IPS-NIHi11 (cell line): ENCODE measurements around the gene ALX3.
"Not testable (repeated sequence)": the region's sequence is repeated elsewhere in the genome, so short reads cannot be mapped to it uniquely, and the experiment has no call there.

Source experiments
- DNase-seq: peaks from one replicate; pipeline ENCODE4 v3.0.0; 2012; ENCODE audit warnings: mixed read lengths, low spot score

The ALX3 gene

DNA sequence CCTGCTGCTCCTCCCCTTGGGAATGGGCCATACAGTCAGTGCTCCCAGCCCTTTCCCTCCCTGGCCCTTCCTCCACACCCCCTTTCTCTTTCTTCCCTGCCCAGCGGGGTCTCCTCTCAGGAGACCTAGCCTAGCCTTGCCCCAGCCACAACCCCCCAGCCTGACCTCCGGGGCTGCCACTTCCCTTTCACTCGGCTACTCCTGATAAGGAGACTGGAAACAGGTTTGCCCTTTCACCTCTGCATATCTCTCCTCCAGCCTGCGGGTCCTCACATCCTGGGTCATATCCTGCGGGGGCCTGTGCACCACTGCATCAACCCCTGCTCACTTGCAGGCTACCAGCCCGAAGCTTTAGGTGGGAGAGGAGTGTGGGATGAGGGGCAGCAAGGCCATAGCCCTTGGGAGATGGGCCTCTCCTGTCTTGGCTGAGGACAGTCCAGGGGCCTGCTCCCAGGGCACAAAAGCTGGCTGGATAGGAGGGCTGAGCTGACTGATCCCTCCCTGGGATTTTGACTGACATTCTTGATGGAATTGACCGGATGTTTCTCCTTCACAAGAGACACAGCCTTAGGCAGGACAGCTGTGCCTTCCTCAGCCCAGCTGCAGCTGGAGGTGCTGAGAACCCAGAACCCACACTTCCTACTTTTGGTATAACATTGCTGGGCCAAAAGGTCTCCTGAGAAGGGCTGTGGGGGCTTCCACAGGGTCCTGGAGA, 19.2 kb upstream of the ALX3 start:
- no peak for DNase-seq

DNA sequence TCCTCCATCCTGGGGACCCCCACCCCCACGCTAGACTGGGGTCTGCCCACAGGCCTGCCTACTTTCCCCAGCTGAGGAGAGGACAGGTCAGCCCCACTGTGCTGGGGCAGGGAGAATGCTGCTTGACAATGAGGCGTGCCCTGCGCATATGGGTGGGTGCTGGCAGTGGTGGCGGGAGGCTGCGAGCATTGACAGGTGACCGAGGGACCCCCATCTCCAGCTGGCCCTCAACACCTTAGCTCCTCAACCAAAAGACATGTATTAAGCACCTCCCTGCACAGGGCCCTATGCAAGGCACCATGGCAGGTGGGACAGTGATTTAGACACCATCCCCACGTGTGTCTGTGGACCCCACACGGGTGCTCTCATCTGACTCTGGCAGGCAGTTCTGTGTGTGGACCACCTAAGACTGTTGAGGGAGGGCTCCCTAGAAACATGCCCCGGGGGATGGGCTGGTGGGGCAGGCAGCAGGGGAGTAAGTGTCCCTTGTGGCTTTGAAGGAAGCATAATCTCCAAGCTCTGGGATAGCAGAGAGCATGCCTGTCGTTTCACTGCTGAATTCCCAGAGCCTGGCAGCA, 18.4 kb upstream of the ALX3 start:
- DNase-seq = no peak

GRCh38 chr1:110087812-110088738, 17.6 kb upstream of the ALX3 start:
- DNase-seq = peak; percentile 76

GRCh38 chr1:110086961-110087360, 16.5 kb upstream of the ALX3 start:
- no peak for DNase-seq

- peak; percentile 37 for DNase-seq
These were observed 15.2 kb upstream of the ALX3 start for GRCh38 chr1:110085671-110086070.

DNA sequence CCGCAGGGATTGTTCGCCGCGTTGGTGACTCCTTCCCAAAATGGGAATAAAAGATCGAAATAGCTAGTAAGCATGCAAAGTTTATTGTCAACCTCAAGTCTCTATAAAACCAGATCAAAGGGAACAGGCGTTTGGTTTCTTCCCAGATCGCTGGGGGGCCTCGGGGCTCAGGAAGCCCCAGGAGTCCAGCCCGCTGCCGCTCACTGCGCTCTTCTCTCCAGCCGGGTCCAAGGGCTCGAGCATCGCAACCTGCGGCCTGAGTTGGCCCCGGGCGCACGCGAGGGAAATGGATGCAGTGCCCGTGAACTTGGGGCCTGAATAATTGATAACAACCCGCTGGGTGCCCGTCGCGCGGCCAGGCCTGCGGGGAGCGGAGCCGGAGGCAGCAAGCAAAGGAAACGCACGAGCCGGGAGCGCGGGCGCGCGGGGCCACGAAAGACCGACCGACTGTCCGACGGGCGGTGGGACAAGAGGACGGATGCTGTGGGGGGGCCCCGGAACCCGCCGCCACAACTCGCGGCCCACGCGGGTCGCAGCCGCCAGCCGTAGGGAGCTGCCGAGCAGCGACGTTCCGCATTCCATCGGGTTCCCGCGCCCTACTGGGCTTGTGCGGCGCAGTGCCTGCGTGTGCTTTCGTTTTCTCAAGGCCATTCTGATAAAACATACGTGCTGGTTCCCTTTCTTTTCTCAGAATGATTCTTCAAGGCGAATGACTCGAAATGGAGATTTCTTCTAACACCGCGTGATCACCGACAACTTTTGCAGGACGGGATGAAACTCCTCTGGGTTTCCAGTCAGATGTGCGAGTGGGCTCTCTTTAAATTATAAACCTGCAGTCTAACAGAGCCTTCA, 14.0 kb upstream of the ALX3 start:
- DNase-seq = peak; percentile 46

- DNase-seq = no peak
These were observed 13.4 kb upstream of the ALX3 start for GRCh38 chr1:110083866-110084226.

DNA sequence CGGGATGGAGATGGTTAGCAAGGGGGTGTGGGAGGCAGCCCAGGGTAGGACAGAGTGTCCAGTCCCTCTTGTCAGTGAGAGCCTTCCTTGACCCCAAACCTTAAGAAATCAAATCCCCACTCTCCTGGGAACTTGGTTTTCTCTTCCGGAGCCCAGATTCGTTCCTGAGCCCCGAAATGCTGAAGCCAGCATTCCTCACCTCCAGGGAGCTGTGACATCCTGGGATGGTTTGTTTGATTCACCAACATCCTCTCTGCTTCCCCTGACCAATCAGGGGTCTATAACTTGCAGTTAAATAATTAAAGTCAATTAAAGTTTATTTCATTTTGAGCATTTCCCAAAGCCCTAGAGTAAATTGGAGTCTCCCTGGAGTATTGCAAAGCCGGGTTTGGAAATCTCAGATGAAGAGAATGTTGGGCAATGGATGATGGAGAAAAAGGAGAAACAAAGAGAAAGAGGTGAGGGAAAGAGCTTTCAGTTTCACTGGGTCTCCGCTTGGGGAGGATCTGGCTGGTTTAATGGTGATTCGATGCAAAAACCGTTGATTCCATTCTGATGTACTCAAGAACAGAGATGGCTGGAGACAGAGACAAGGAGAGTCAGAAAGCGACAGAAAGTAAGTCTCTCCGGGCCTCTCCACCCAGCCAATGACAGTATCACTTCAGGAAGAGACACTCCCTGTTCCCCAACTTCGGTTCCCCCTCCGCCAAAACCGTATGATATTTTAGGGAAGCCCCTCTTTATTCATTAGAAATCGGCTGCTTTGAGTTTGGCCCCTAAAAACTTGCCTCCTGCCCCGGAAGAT, 12.8 kb upstream of the ALX3 start:
- DNase-seq = no peak

DNA sequence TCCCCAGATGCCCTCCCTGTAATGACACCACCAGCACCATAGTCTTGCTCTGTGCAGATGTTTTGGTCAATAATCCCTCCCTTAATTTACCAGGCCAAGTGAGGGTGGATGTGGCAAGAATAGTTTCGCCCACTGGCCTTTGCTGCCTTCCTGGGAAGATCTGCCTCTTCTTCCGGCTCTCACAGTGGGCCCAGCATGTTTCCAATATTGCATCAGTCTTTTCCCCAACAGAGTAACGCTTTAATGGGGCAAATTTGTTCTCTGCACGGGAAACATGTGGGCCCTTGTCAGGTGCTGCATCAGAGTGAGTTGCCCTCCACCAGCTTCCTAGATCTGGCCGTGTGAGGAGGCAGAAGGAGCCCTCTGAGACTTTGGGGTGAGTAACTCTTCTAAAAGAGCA, 12.0 kb upstream of the ALX3 start:
- no peak for DNase-seq

DNA sequence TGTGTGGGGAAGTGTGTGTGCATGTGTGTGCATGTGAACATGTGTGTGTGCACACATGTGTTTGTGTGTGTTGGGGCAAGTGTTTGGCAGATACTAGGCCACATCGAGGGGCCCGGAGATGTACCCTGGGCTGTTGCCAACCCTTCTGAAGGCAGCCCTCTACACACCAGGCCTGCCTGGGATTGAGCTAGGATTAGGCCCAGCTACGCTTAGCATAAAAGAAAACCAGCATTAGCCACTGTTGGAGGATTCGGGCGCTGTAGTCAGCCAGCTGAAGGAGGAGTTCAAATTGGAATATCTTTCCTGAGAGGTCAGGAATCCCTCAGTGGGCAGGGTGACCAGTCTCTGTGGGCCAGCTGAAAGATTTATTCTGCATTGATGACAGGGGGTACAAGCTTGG, 10.6 kb upstream of the ALX3 start:
- DNase-seq = no peak

DNA sequence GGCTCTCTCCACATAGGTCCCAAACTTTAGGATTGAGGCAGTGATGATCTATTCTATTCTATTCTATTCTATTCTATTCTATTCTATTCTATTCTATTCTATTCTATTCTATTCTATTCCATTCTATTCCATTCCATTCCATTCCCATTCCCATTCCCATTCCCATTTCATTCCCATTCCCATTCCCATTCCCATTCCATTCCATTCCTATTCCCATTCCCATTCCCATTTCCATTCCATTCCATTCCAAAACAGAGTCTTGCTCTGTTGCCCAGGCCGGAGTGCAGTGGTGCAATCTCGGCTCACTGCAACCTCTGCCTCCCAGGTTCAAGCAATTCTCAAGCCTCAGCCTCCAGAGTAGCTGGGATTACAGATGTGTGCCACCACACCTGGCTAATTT, 9.5 kb upstream of the ALX3 start:
- not testable (repeated sequence) for DNase-seq

DNA sequence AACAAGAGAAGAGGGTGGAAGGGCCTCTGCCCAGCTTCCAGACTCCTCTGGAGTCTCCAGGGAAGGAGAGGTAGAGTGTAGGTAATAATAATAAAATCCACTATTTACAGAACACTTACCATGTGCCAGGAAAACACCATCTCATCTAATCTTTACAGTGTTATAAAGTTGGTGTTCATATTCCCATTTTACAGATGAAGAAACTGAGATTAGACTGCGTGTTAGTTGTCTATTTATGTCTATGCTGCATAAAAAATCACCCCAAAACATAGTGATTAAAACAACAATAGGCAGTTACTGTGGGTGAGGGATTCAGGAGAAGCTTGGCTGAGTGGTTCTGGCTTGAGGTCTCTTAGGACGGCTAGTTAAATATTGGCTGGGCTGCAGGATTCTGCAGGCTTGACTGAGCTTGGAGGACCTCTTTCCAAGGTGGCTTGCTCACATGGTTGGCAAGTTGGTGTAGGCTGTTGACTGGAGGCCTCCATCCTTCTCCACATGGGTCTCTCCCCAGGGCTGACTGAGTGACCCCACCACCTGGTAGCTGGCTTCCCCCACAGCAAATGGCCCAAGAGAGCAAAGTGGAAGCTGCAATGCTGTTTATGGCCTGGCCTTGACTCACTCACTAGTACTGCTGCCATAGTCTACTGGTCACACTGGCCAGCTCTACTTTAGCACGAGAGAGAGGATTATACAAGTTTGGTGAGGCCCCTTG, 6.5 kb upstream of the ALX3 start:
- no peak for DNase-seq

DNA sequence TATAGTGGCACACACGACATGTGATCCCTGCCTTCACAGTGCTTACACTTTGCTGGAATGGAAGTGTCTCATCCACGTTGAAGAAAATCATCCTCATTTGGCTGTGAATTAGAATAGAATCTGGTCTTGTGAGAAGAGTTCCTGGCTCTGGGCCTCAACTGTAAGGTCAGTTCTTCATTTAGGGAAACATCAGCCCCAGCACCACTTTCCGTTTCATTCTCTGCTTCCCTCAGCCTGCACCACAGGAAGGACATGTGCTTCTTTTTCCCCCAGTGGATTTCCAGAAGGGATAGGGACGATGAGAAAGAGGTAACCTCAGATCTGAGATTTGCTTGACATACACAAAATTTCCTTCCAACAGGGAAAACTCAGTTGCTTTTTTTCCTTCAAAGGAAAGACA, 3.7 kb upstream of the ALX3 start:
- DNase-seq = no peak

DNA sequence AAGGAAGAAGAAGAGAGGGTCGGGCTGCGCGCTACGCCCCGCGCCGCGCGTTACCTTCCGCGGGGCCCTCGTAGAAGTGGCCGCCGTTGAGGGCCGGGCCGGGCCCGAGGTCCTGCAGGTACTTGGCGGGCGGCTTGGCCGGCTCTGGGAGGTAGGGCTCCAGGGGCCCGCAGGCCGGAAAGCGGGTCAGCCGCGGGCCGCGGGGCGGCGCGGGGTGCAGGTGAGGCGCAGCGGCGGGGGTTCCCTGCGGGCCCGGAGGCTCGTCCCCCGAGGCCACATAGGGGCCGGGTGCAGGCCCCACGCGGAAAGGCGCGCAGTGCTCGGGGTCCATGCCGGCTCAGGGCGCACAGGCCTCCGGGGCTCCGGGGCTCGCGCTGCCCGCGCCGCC, 196 bp downstream of the ALX3 start:
- peak; percentile 58 for DNase-seq

DNA sequence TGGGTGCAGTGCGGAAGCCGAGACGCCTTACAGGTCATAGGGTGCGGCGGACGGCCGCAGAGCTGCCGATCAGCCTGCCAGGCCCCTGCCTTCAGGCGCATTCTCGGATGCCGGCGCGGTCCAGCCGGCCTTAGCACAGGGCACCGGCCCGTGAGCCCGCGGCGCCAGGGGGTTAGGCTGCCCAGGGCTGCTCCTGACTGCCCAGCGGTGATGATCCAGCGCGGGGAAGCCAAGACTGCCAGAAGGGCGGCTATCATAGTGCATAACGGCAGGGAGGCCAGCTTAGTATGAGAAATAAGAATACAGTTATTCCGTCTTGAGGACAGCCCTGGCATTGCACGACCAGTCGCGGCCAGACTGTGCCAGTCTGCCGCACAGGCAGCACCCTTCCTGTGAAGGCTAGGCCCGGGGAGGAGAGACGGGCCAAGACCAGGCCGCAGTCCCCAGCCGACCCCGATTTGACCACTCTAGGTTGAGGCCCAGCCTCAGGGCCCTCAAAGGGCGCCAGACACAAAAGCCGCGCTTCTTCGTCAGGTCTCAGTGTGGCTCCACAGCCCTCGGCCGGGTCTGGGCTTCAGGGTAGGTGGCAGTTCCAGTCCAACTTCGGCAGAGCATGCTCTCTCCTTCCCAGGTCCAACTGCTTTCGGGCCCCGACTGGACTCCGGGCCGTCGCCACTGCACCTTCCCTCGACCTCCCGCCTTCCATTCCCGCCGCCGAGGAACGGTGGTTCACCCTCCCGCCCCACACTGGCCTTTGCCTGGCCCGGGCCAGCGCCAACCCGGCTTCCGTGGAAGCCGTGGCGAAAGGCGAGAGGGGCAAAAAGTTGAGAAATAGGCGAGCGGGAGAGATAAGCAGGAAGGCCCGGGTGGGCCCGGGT, 829 bp downstream of the ALX3 start:
- peak; percentile 59 for DNase-seq

DNA sequence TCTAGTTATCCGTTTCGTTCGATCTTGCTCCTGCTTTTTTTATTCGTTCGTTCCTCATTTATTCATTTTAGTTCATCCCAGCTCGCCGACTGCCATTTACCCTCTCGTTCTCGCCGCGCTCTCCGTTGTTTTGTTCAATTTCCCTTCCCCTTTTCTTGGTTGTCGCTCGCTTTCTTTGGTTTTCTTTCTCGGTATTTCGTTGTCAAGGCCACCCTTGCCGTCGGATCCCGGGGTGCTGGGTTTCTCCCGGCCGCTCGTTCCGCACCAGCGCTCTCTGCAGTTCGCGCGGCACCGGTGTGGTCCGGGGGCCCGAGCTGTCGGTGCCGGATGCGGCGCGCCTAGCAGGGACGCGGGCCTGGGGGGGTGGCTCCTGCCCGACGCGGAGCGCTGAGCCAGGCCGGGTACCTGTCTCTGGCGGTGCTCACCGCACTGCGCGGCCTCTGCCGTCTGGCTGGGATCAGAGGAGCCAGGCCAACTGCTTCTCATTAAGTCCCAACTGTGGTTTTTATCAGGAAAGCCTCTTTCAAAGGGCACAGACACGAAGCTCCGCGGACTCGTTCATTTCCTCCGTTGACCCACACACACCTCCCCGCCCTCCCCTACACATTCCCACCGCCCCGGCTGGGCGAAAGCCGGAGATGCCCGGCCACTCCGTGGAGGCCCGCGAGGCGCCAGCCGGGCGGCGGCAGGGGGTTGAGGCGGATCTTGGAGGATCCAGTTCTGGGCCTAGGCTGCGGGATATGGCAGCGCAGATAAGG, 1.6 kb downstream of the ALX3 start:
- DNase-seq = peak; percentile 54

- peak; percentile 73 for DNase-seq
These were observed 2.4 kb downstream of the ALX3 start for GRCh38 chr1:110067893-110068645.

DNA sequence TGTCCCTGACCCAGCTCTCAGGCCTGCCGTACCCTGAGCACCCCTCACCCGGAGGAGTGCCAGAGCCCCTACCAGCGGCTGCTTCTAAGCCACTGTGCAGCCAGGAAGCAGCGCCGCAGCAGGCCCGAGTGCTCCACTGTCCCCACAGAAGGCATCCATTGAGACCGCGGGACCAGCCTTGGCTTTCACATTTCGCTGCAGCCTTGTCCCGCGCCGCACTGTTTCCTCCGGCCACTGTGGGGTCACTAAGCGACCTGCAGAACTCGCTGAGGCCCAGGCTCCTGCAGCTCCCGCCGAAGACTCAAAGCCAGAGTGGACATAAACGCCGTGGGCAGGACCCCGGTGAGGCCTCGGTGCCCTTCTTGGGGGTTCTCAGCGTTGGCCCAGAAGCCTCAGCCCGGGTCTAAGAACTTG, 3.0 kb downstream of the ALX3 start:
- peak; percentile 47 for DNase-seq
